ENCODE results near the gene LAMA2.

Gene LAMA2

DNA sequence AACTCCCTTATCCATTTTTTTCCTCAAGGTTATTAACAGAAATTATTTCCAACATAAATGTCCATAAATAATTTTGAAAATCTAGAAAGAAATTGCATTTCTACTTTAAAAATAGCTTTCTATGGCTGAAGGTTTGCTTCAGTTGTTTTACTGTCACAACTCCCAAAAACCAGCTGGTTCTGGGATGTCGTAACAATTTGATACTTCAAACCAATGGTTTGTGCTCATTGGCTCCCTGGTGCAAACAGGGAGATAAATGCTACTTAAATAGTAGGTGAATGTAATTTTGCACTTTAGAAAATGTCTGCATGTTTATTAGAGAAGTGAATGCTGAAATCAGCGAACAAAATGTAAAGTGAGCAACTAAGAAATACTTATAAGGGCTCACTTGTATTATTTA lies 31.1 kb downstream of the LAMA2 start:
- no peak for DNase-seq (ENCODE audit: low spot score)

DNA sequence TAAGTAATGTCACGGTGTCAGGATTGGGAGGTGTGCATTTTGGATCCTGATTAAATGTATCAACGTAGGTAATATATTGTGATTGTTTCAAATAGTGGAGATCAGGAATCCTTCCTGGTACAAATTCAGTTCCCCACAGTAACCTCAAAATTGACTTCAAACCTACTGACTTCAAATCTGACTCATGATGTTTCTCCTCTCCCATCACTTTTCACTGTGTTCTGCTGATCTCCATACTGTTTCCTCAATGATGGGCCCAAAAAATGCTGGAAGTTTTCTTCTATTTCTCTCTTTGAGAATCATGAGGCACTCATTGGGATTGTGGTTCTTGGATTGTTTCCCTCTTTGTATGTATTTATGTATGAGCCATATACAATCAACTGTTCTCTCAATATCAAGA lies 35.9 kb downstream of the LAMA2 start:
- no peak for DNase-seq (ENCODE audit: low spot score)

DNA sequence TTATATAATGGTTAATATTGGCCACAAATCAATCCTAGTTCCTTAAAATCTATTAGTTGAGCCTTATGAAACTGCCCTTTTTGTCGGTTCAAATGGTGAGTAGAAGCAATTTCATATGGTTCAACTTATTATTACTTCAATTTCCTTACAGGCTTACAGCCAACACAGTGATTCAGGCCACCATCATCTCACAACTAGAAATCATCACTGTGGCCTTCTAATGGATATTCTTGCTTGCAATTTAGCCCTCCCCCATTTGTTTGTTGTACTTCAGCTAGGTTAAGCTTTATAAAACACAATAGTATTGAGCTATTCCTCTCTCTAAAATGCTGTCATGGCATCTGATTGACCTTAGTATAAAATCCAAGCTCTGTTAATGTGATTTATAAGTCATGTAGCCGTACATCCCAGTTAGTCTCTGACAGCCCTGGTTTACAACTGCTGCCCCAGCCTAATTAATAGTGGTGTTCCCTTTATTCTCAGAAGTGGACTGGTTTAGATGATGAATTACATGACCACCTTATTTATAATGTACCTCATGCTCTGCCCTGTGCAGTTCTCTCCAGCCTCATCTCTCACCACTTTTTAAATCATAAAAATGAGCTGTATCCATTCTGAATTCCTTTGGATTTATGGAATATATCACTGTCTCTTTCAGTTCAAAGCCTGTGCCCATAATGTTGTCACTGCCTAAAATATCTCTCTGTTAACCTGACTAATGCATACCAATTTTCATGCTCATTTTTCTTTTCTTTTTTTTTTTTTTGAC lies 36.7 kb downstream of the LAMA2 start:
- DNase-seq (ENCODE audit: low spot score), result no peak

DNA sequence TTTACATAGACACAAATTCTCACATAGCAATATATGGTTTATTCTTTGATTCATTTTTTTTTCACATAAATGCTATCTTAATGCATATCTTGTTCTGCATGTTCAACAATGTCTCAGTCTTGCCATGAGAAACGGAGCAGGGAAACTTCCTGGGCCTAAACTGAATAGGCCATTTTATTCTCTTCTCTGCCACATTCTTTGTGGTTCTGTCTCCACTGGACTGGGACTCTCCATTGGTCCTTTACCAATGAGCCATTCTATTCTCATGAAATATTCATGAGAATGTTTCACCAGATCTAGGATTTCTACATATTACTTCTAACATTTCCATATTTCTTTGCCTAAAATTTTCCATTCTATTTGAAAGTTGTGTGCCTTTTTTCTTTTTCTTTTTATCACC lies 42.8 kb downstream of the LAMA2 start:
- no peak for DNase-seq (ENCODE audit: low spot score)

DNA sequence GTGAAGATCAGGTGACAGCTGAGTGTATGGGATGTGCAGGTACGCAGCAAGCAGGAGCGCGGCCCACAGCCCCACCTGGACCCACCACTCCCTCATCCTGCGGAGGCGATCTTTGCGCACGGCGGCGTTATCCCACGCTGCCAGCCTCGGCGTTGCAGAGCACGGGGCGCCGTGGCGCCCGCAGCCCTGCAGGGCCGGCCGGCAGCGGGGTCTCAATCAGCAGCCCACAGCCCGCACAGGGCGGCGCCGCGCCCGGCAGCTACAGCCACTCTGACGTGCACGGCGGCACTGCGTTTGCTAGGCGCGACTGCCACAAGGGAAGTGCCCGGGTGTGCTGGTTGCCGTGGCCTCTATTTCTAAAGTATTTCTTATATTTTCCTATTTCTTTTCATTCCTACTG lies 46.9 kb downstream of the LAMA2 start:
- DNase-seq (ENCODE audit: low spot score), result no peak

DNA sequence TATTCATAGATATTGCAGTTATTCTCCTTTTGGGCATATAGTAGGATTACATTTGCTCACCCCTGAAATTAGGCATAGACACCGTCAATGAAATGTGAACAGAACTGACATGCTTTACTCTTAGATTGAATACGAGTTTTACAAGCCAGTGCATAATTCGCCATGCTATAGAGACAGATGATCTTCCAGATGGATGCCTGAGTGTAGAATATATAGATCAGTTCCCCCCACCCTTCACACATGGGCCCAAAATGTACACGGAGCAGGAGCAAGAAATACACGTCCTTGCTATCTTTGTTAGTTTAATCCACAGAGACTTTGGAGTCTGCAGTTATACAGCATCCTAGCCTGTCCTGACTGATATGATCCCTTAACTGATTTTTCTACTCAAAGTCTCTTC lies 47.4 kb downstream of the LAMA2 start:
- DNase-seq (ENCODE audit: low spot score), result no peak

DNA sequence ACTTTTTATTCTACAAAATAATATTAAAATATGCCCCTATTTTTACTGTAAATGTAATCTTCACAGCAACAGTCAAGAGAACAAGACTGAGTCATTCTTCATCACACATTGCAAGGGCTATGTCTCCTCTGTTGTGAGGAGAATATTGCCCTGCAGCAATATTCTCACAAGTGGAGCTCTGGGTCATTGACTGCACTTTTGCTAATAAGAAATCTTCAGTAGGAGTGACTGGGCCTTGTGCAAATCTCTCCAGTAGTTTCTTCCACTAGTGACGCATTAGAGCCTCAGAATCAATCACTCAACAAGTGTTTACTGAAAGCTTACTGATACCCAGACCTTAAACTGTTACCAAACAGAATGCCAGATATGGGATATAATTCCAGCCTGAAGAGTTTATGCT lies 49.1 kb downstream of the LAMA2 start:
- no peak for DNase-seq (ENCODE audit: low spot score)

DNA sequence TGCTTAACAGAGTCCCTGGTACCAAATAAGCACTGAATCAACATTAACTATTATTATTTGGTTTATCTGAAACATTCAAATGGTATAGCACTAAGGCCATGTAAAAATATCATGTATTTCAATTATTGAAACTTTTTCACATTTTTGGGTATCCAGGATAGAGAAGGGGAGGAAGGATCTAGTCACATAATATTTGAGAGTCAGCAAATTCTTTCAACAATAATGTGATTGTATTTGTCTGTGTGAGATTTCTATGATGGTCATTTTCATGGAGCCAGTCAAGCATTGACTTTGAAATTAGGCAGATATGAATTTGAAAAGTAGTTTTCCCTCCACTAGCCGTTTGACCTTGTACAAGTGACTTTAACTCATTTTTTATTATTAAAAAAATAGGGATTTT lies 67.9 kb downstream of the LAMA2 start:
- no peak for DNase-seq (ENCODE audit: low spot score)

DNA sequence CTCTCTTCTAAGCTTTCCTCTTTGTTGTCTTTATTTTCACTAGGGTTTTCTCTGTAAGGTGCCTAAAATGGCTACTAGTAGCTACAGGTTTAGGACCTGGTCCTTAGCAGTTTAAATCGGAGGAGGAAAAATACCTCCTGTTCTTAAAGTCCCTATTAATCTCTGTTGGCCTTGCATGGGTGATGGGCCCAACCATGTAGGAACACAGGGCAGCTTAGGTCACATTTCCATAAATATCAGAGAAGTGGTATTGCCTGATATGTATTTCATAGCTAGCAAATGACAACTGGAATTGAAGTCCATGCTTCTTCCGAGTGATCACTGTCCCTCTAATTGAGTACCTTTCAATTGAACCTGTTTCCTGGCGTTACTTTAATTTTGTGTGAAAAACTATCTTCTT lies 70.0 kb downstream of the LAMA2 start:
- no peak for DNase-seq (ENCODE audit: low spot score)

DNA sequence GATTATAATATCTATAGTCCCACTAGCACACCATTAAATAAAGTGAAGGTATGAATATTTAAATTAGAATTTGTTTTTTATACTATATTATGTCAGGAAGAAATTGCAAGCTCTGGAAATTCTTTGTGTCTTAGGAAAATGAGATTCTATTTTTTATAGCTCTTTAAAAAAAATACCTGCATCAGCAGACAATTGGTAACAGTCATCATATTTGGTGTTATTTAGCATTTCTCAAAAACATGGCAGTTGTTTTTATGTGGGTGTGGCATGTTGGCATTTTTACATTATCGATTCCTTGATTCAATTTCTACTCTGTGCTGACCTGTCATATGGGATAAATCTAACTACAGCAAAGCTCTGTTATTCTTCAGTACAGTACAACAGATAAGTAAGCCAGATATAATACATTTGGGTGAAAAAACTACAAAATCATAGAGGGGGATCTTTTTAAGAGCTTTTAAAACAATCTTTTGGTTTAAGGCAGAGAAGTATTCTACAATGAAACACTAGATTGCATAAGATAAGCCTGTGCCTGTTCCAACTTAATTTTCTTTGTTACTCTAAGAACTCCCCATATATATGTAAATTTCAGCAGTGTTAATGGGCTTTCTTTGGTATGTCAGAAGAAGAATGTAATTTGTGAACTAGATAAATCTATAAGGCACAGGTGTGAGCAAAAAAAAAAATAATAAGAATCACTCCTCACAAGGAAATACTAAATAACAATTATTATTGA lies 71.5 kb downstream of the LAMA2 start:
- no peak for DNase-seq (ENCODE audit: low spot score)

DNA sequence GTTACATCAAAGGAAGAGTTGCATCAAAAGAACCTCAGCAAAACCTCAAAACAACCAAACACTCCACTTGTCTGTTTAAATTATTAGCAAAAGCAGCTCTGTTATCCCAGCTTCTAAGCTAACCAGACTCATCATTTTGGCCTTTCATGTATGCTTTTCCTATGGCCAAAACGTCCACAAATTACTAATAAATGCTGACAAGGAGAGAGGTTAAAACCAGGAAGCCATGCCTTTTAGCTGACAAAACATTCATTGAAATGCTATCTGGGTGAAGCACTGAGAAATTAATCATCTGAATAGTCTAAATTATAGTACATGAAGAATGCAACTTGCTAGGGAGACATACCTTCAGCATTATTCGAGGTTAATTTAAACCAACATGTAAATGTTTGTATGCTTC lies 80.6 kb downstream of the LAMA2 start:
- no peak for DNase-seq (ENCODE audit: low spot score)

DNA sequence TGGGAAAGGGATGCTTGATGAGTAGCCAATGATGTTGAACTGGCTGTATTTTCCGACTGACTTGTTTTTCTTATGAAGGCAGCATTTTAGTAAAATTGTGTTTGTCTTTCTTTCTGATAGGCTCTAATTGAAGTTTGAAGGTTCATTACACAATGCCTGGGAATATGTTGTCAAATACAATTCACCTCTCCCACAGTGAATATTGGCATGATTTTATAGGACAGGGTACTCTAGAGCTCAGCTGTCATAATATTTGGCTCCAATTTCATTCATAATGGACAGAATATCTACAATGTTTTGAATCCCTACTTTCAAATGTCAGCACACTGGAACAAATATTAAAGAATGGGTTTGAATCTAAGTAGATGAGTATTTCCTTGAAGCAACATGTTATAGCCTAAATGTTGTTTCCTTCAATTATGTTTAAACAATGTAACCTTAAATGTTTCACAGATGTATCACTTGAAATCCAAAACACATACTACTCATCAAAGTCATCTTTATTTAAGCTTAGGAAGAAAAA lies 81.4 kb downstream of the LAMA2 start:
- no peak for DNase-seq (ENCODE audit: low spot score)

DNA sequence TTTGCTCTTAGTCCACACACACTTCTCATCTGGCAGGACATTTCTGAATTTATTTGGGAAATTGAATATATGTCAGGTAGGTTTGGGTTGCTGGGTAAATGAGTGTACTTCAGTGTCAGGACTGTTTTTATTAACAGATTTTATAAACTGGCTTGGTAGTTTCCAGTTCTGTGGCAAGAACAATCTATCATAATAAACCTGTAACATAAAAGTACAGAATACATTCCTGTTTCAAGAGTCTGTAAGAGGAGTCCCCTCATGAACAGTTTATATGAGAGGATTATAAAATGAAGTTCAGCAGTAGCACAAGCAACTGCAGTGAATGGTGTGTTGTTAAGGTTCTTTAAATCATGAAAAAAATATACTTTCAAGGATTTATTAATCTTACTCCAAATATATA lies 81.8 kb downstream of the LAMA2 start:
- DNase-seq (ENCODE audit: low spot score), result no peak

DNA sequence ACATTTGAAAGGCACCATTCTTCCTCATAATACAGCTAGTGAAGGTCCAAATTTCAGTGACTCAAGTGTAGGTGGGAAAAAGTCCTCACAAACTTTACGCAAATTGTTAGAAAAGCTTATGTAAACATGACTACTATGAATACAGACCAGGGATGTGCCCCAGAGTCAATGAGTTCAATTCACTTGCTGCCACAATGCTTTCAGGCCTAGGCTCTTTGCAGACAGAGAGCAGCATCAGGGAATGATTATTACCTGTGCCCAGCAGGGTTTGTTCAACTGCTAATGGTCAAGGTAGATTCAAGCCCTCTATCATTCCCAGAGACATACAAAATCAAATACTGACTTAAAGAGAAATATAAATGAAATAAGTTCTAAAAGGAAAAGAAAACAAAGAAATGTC lies 84.0 kb downstream of the LAMA2 start:
- DNase-seq (ENCODE audit: low spot score), result no peak

DNA sequence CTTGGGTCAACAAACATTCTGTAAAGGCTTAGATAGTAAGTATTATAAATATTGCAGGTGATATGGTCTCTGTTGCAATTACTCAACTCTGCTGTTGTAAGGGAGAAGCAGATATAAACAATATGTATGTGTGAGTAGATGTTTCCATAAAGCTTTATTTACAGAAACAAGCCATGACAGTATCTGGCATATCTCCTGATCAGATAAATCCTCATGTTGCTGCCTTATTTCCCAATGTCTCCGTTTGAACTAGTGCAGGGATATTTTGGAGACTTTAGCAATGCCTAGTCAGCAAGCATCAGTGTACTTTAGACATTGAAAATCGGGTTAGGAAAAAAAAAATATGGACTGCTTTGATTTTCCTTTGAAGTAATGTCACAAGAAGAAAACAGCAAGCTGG lies 96.1 kb downstream of the LAMA2 start:
- no peak for DNase-seq (ENCODE audit: low spot score)

DNA sequence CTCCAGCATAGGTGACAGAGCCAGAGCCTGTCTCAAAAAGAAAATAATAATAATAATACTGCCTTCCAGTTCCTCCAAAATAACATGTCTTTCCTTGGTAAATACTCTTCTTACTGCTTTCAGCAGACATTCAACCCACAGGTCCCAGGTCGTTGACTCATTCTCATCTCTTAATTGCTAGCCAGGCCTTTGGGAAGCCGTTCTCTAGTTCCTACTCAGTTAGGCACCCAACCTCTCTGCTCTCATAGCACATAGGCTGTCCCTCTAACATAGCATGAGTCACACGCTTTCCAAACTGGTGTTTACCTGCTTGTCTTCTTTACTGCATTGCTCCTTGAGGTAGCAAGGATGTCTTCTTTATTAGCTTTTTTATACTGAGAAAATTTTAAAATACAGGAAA lies 98.8 kb downstream of the LAMA2 start:
- no peak for DNase-seq (ENCODE audit: low spot score)

DNA sequence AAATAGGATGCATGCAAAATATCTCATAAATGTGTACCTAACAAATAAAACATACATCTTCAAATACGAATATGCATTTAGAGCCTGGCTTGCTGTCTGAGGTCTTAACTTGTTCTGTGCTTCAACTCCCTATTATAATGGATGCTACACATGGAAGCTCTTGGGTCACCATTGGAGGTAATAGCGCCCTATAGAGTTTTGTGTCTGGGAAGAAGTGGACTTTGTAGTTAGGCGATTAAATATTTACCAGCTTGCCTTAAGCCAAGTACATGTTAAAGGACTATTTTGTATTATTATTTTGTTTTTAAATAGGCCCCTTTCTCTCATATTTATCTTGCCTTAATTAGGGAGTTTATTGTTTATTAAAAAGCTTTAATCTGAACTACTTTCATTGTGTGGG lies 107.4 kb downstream of the LAMA2 start:
- DNase-seq (ENCODE audit: low spot score), result no peak

DNA sequence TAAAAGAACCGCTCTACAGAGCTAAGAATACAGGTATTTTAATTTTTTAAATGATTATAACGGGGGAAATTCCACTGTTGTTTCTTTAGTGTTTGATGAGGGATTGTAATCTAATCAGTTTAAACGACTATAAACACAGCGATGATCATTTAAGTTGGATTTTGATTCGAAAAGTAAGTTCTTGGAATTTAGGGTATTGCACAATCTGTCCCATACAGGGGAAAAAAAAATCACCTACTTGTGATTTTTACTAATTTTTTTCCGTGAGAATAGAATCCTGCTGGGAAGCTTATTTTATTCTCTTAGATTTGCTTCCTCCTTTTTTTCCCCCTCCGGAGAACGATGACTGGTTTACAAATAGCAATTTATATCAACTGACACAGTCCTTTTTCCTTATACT lies 108.0 kb downstream of the LAMA2 start:
- DNase-seq (ENCODE audit: low spot score), result no peak

DNA sequence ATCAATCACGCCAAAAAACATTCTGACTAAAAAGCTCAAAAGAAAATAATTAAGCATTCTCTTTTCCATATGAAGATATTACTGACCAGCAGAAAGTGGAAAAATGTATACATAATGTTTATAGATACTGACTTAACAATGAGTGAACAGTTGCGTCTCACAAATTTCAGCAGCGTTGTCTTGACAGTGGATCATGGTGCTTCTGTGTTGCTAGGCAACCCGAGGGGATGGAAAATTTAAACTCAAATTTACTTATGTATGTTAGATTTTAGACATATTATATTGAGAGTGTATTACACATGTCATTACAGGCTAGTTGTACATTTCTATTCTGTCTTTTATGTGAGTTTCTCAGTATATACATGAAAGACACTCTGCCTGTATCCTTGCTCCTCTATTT lies 110.2 kb downstream of the LAMA2 start:
- no peak for DNase-seq (ENCODE audit: low spot score)

DNA sequence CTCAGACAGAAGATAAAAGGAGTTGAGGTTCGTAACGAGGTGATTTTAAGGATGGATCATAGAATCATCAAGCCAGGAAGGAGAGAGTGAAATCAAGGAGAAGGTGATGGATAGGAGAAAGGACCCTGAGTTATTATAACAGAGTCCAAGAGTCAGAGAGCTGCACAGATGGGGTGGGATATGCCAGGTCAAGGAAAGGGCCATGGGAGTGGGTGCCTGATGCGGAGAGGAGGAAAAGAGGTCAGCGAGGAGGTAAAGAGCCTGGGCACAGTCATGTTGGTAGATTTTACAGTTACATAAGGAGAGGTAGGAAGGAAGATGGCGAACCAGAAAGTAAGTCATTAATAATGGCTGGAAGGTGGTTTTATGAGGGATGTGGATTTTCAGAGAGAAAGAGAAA lies 114.9 kb downstream of the LAMA2 start:
- no peak for DNase-seq (ENCODE audit: low spot score)

DNA sequence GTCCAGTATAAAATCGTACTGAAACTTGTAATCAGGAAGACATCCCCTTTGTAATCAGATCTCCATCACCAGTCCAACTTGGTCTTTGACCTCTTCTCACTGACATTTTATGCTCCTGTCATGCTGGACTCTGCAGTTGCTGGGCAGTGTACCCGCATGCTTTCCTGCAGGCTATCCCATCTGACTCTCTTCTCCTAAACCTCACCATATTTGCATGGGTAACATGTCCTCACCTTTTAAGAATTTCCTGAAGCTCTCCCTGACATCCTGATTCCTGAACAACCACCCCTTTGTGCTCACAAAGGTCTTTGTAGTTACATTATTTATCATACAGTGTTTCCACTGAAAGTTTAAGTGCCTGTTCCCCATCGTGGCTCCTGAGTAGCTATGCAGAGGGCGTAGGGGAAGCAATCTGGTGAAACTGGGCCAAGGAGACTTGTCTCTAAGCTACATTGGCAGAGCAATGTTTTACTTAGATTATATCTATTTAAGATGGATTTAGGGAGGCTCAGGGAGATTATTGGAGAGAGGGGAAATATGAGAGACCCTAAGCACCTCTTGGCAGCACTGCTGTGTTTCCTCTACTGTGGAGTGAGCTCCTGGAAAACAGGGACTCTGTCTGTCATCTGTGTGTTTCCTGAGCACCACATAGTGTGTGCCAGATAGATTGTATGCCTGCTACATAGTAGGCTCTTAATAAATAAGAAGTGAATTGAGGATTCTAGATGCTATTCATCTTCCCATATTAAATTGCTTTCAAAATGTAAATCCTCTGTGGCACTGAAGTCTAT lies 124.0 kb downstream of the LAMA2 start:
- DNase-seq (ENCODE audit: low spot score), result no peak

DNA sequence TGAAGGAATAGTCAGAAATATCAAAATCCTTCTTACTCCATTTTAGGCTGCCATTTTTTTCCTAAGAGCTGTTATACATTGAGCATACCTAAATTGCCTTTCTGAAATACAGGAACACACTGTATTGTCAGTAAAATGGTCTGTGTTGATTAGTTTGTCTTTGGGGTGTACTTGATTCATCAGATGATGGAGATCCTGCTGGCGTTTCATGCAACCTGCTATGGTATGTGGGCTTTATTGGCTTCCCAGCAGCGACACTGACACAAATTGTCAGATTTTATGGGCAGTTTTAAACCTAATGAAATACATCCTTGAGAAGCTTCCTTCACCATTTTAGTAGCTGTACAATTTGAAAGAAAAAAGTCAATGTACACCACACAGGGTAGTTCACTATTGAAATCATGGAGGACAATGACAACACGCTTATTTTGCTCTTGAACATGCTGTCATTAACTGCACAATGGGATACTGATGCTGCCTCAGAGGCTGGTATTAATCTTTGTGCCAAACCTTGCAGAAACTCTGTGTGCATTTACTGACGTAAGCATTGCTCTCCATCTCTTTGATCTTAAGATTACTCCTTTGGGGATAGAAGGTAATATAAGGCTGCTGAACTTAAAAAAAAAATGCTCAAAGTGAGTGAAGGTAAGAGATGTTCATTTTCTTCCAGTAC lies 124.9 kb downstream of the LAMA2 start:
- no peak for DNase-seq (ENCODE audit: low spot score)
